Measurements from ENCODE around the gene ZFHX2. TPM values are rescaled to one million over a fixed set of nuclear protein-coding genes. Genes with fewer than 3 reads are reported as not detected.

The ZFHX2 gene
- total and polyA plus RNA-seq, 2 of the 13 experiments (the other 11 are each of a cell fraction or from before 2014, with no cell fraction given) = 0.17 to 0.44 TPM

GRCh38 chr14:23568600-23569331 is 17.2 kb upstream of the ZFHX2 start (continued):
- TF ChIP-seq ZBTB49 (CRISPR knock-in tag; IDR thresholded peaks at IDR 0.05; ENCODE audit: borderline replicate concordance) = no peak
- TF ChIP-seq NFATC3 (CRISPR knock-in tag; IDR thresholded peaks at IDR 0.05) = no peak
- no peak for TF ChIP-seq ZBTB10 (CRISPR knock-in tag; IDR thresholded peaks at IDR 0.05; ENCODE audit: borderline replicate concordance)
- TF ChIP-seq ZBTB20 (CRISPR knock-in tag; IDR thresholded peaks at IDR 0.05; ENCODE audit: borderline replicate concordance, low read depth) = no peak
- no peak for TF ChIP-seq ZNF280B (CRISPR knock-in tag; IDR thresholded peaks at IDR 0.05; ENCODE audit: borderline replicate concordance)
- no peak for TF ChIP-seq ZFP36L2 (CRISPR knock-in tag; IDR thresholded peaks at IDR 0.05)
- TF ChIP-seq FOXM1 (CRISPR knock-in tag; IDR thresholded peaks at IDR 0.05) = no peak
- TF ChIP-seq ZHX2 (IDR thresholded peaks at IDR 0.05; ENCODE audit: low read depth) = no peak
- TF ChIP-seq ZHX2 (CRISPR knock-in tag; IDR thresholded peaks at IDR 0.05; ENCODE audit: borderline replicate concordance) = no peak
- no peak for TF ChIP-seq ATM (IDR thresholded peaks at IDR 0.05; ENCODE audit: borderline replicate concordance)
- TF ChIP-seq SIX4 (CRISPR knock-in tag; IDR thresholded peaks at IDR 0.05) = peak; percentile 7; the same call in 1 of the 2 replicates
- no peak for TF ChIP-seq ZNF34 (CRISPR knock-in tag; IDR thresholded peaks at IDR 0.05; ENCODE audit: borderline replicate concordance)
- no peak for TF ChIP-seq ATF7-NPFF (CRISPR knock-in tag; IDR thresholded peaks at IDR 0.05; ENCODE audit: low read depth)
- TF ChIP-seq ZNF253 (CRISPR knock-in tag; IDR thresholded peaks at IDR 0.05; ENCODE audit: borderline replicate concordance) = no peak
- no peak for TF ChIP-seq MED13 (CRISPR knock-in tag; IDR thresholded peaks at IDR 0.05)
- TF ChIP-seq ZNF660 (CRISPR knock-in tag; IDR thresholded peaks at IDR 0.05; ENCODE audit: borderline replicate concordance, low read depth) = no peak

All from HepG2 (cell line).